ENCODE results near the gene HECTD2.

- no peak for TF ChIP-seq CTCF (IDR thresholded peaks at IDR 0.05; ENCODE audit: low read depth, low read length)
- TF ChIP-seq EZH2phosphoT487 (IDR thresholded peaks at IDR 0.05; ENCODE audit: low read depth) = no peak
Measured at GRCh38 chr10:91434041-91434440, 23.9 kb downstream of the HECTD2 start.
